SK-N-SH treated with all-trans-retinoic acid at 6 μM for 48 hours (cell line): ENCODE results near the gene TESMIN.

Experiments used
- ATAC-seq: fragments of 200-7000 bp; cut with Tn5 transposase; 3 replicates; pipeline ENCODE4 v1.9.1; 2020; ENCODE audit warnings: mild to moderate bottlenecking, moderate library complexity
- ARNTL ChIP-seq: fragments of 450-650 bp; formaldehyde crosslinking; IDR thresholded peaks from 2 replicates; pipeline ENCODE4 v1.5.0; 2020; ENCODE audit warnings: low read depth, mild to moderate bottlenecking, moderate library complexity, borderline replicate concordance
- BACH2 ChIP-seq: fragments of 250-450 bp; sonication (Bioruptor Pico); IDR thresholded peaks from 2 replicates; pipeline ENCODE4 v1.9.0; 2021; ENCODE audit warnings: mild to moderate bottlenecking, borderline replicate concordance
- CSDC2 ChIP-seq: fragments of 250-450 bp; sonication (Bioruptor Pico); IDR thresholded peaks from 2 replicates; pipeline ENCODE4 v1.5.0; 2020; ENCODE audit warnings: mild to moderate bottlenecking, moderate library complexity
- ESRRG ChIP-seq: fragments of 250-450 bp; sonication (Bioruptor Pico); IDR thresholded peaks from 2 replicates; pipeline ENCODE4 v1.6.1; 2021; ENCODE audit warnings: mild to moderate bottlenecking
- GLIS3 ChIP-seq: fragments of 250-450 bp; sonication (Bioruptor Pico); IDR thresholded peaks from 2 replicates; pipeline ENCODE4 v1.5.0; 2020; ENCODE audit warnings: mild to moderate bottlenecking, moderate library complexity
- ISL1 ChIP-seq: fragments of 250-450 bp; sonication (Bioruptor Pico); IDR thresholded peaks from 2 replicates; pipeline ENCODE4 v2.1.2; 2022; ENCODE audit warnings: mild to moderate bottlenecking, moderate library complexity
- RARB ChIP-seq: fragments of 250-450 bp; sonication (Bioruptor Pico); IDR thresholded peaks from 2 replicates; pipeline ENCODE4 v1.8.0; 2021; ENCODE audit warnings: mild to moderate bottlenecking, moderate library complexity
- SNAI2 ChIP-seq: fragments of 250-450 bp; sonication (Bioruptor Pico); IDR thresholded peaks from 2 replicates; pipeline ENCODE4 v1.5.0; 2020; ENCODE audit warnings: mild to moderate bottlenecking, moderate library complexity
- TOX ChIP-seq: fragments of 250-450 bp; sonication (Bioruptor Pico); IDR thresholded peaks from 2 replicates; pipeline ENCODE4 v1.8.0; 2021; ENCODE audit warnings: mild to moderate bottlenecking, moderate library complexity, borderline replicate concordance
- ZC3H10 ChIP-seq: fragments of 250-450 bp; sonication (Bioruptor Pico); IDR thresholded peaks from 2 replicates; pipeline ENCODE4 v1.5.1; 2021; ENCODE audit warnings: mild to moderate bottlenecking, moderate library complexity
- ZFP3 ChIP-seq: fragments of 250-450 bp; sonication (Bioruptor Pico); IDR thresholded peaks from 2 replicates; pipeline ENCODE4 v1.5.0; 2020; ENCODE audit warnings: mild to moderate bottlenecking, moderate library complexity
- ZFP30 ChIP-seq: fragments of 450-650 bp; formaldehyde crosslinking; IDR thresholded peaks from 2 replicates; pipeline ENCODE4 v1.5.0; 2022; ENCODE audit warnings: mild to moderate bottlenecking, moderate library complexity
- ZNF565 ChIP-seq: fragments of 450-650 bp; formaldehyde crosslinking; conservative IDR thresholded peaks from 2 replicates; pipeline ENCODE4 v1.5.0; 2020; ENCODE audit warnings: low read depth, mild to moderate bottlenecking, moderate library complexity
- ZNF8 ChIP-seq: fragments of 450-650 bp; formaldehyde crosslinking; IDR thresholded peaks from 2 replicates; pipeline ENCODE4 v1.5.0; 2020; ENCODE audit warnings: mild to moderate bottlenecking, moderate library complexity
- TF ChIP-seq, protein P1 (sequence below): fragments of 250-450 bp; sonication (Bioruptor Pico); IDR thresholded peaks from 2 replicates; pipeline ENCODE4 v1.5.1; 2020; ENCODE audit warnings: low read depth, mild to moderate bottlenecking, moderate library complexity
- TF ChIP-seq, protein P2 (sequence below): fragments of 250-450 bp; sonication (Bioruptor Pico); IDR thresholded peaks from 2 replicates; pipeline ENCODE4 v1.5.0; 2020; ENCODE audit warnings: mild to moderate bottlenecking, moderate library complexity
- TF ChIP-seq, protein P3 (sequence below): fragments of 250-450 bp; sonication (Bioruptor Pico); IDR thresholded peaks from 2 replicates; pipeline ENCODE4 v1.8.0; 2020; ENCODE audit warnings: mild to moderate bottlenecking, moderate library complexity, borderline replicate concordance
- TF ChIP-seq, protein P4 (sequence below): fragments of 250-450 bp; sonication (Bioruptor Pico); IDR thresholded peaks from 2 replicates; pipeline ENCODE4 v1.5.1; 2021; ENCODE audit warnings: mild to moderate bottlenecking, moderate library complexity
- TF ChIP-seq, protein P5 (sequence below): fragments of 250-450 bp; sonication (Bioruptor Pico); IDR thresholded peaks from 2 replicates; pipeline ENCODE4 v1.8.0; 2021; ENCODE audit warnings: low read depth, mild to moderate bottlenecking, moderate library complexity, borderline replicate concordance

TESMIN gene

DNA sequence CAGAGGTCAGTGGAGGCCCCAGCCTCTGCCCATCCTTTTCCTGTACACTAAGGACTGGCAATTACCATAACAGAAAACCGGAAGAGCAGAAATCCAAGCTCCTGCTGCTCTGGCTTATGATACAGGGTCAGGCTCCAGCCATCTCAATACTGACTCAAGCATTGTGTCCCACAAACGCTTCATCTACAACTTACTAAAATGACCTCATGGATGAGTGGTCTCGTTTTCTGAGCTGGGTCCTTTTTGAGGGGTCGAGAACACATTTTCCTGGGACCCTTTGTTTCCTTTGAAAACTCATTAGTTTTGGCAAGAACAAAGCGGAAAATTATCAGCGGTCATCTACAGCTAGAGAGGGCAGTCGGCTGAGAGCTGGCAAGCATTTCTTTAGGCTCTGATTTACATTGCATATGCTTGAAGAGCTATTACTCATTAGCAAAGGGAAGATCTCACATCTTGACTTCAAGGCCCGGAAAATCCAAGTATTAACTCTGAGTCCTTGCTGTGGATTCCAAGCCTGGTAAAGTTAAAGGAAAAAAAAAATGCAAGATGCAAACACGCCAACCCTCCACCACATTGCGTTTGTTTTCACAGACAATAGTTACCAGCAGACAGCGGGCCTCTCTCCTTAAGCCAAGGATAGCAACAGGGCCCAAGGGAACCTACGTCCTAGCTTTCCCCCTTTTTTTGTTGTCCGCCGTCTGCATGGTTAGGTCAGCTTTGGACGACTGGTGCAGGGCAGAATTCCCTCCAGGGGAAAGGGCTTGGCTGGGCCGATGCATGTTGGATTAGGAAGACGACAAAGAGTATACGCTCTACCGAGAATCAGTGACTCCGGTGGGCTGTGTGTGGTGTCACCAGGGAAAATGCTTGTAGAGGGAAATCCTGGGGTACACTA, 1.8 kb downstream of the TESMIN start (continued):
- TF ChIP-seq, protein P1, sequence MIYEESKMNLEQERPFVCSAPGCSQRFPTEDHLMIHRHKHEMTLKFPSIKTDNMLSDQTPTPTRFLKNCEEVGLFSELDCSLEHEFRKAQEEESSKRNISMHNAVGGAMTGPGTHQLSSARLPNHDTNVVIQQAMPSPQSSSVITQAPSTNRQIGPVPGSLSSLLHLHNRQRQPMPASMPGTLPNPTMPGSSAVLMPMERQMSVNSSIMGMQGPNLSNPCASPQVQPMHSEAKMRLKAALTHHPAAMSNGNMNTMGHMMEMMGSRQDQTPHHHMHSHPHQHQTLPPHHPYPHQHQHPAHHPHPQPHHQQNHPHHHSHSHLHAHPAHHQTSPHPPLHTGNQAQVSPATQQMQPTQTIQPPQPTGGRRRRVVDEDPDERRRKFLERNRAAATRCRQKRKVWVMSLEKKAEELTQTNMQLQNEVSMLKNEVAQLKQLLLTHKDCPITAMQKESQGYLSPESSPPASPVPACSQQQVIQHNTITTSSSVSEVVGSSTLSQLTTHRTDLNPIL = no peak
- TF ChIP-seq ZFP3 (CRISPR knock-in tag) = no peak

DNA sequence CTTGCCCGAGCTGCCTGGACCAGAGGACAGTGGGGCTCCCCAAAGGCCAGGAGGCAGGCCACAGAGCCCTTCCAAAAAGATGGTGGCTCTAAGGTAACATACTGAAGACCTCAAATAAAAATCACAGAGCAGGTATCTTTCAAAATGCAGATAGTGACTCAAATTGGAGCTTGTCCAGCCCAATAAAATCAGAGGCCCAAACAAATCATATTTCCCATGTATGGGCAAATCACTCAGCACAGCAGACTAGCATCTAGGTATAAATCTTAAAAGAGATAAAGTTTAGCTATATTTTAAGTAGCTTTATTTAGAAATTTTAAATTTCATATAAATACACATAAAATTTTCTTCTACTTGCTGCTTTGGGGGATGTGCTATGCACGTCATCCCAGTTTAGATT, 3.3 kb downstream of the TESMIN start:
- no peak for ATAC-seq
- no peak for TF ChIP-seq ZNF565
- TF ChIP-seq ZC3H10 (CRISPR knock-in tag) = no peak
- no peak for TF ChIP-seq SNAI2
- no peak for TF ChIP-seq GLIS3
- no peak for TF ChIP-seq ESRRG (CRISPR knock-in tag)
- TF ChIP-seq, protein P1 = no peak

DNA sequence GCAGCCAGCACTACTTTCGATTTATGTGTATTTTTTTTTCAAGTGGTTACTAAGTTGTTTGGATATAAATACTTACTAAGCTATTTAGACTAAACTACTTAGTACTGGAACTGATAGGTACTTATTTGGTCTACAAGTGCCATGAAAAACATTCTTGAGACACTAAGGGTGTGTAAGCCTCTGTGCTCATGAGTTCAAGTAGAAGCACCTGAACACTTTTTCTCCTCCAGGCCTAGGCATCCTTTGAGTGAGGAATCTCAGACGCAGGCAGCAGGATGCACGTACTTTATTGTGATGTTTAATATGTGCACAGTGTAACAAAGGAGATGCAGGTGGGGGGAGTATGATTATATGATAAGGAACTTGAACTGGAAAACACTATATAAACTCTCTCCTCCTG, 7.8 kb downstream of the TESMIN start:
- no peak for TF ChIP-seq BACH2 (CRISPR knock-in tag)
- TF ChIP-seq ZNF8 (CRISPR knock-in tag) = no peak
- no peak for TF ChIP-seq ISL1
- TF ChIP-seq ARNTL (CRISPR knock-in tag) = no peak
- TF ChIP-seq GLIS3 = no peak
- no peak for TF ChIP-seq TOX (CRISPR knock-in tag)
- TF ChIP-seq, protein P2, sequence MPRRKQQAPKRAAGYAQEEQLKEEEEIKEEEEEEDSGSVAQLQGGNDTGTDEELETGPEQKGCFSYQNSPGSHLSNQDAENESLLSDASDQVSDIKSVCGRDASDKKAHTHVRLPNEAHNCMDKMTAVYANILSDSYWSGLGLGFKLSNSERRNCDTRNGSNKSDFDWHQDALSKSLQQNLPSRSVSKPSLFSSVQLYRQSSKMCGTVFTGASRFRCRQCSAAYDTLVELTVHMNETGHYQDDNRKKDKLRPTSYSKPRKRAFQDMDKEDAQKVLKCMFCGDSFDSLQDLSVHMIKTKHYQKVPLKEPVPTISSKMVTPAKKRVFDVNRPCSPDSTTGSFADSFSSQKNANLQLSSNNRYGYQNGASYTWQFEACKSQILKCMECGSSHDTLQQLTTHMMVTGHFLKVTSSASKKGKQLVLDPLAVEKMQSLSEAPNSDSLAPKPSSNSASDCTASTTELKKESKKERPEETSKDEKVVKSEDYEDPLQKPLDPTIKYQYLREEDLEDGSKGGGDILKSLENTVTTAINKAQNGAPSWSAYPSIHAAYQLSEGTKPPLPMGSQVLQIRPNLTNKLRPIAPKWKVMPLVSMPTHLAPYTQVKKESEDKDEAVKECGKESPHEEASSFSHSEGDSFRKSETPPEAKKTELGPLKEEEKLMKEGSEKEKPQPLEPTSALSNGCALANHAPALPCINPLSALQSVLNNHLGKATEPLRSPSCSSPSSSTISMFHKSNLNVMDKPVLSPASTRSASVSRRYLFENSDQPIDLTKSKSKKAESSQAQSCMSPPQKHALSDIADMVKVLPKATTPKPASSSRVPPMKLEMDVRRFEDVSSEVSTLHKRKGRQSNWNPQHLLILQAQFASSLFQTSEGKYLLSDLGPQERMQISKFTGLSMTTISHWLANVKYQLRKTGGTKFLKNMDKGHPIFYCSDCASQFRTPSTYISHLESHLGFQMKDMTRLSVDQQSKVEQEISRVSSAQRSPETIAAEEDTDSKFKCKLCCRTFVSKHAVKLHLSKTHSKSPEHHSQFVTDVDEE (CRISPR knock-in tag) = no peak
- no peak for TF ChIP-seq SNAI2
- TF ChIP-seq, protein P3, sequence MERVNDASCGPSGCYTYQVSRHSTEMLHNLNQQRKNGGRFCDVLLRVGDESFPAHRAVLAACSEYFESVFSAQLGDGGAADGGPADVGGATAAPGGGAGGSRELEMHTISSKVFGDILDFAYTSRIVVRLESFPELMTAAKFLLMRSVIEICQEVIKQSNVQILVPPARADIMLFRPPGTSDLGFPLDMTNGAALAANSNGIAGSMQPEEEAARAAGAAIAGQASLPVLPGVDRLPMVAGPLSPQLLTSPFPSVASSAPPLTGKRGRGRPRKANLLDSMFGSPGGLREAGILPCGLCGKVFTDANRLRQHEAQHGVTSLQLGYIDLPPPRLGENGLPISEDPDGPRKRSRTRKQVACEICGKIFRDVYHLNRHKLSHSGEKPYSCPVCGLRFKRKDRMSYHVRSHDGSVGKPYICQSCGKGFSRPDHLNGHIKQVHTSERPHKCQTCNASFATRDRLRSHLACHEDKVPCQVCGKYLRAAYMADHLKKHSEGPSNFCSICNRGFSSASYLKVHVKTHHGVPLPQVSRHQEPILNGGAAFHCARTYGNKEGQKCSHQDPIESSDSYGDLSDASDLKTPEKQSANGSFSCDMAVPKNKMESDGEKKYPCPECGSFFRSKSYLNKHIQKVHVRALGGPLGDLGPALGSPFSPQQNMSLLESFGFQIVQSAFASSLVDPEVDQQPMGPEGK = no peak
- no peak for ATAC-seq

DNA sequence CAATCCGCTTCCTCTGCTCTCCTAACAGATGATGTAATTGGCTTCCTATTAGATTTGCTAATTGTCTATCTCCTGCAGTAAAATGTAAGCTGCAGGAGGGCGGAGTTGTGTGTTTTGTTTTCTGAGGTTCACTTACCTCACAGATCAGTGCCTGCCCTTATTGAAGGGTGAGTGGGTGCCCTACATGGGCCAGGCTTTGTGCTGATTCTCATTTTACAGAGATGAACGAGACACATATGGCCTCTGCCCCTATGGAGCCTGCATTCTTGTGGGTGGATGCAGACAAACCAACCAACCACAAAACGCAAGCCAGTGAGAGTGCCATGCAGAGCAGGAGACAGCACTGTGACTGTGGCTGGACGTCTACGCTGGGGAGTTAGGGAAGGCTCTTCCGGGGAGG, 9.9 kb downstream of the TESMIN start:
- no peak; the same call in 2 of the 3 replicates for ATAC-seq
- TF ChIP-seq ESRRG (CRISPR knock-in tag) (no peak), ZNF565 (no peak), ZFP30 (no peak), CSDC2 (CRISPR knock-in tag) (no peak), ZFP3 (CRISPR knock-in tag) (no peak), ZC3H10 (CRISPR knock-in tag) (no peak), ZNF8 (CRISPR knock-in tag) (no peak), TOX (CRISPR knock-in tag) (no peak), RARB (CRISPR knock-in tag) (no peak), GLIS3 (no peak)
- TF ChIP-seq, protein P4, sequence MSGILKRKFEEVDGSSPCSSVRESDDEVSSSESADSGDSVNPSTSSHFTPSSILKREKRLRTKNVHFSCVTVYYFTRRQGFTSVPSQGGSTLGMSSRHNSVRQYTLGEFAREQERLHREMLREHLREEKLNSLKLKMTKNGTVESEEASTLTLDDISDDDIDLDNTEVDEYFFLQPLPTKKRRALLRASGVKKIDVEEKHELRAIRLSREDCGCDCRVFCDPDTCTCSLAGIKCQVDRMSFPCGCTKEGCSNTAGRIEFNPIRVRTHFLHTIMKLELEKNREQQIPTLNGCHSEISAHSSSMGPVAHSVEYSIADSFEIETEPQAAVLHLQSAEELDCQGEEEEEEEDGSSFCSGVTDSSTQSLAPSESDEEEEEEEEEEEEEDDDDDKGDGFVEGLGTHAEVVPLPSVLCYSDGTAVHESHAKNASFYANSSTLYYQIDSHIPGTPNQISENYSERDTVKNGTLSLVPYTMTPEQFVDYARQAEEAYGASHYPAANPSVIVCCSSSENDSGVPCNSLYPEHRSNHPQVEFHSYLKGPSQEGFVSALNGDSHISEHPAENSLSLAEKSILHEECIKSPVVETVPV = no peak
- TF ChIP-seq, protein P3 = no peak
- TF ChIP-seq, protein P2 (CRISPR knock-in tag) = no peak
- TF ChIP-seq, protein P5, sequence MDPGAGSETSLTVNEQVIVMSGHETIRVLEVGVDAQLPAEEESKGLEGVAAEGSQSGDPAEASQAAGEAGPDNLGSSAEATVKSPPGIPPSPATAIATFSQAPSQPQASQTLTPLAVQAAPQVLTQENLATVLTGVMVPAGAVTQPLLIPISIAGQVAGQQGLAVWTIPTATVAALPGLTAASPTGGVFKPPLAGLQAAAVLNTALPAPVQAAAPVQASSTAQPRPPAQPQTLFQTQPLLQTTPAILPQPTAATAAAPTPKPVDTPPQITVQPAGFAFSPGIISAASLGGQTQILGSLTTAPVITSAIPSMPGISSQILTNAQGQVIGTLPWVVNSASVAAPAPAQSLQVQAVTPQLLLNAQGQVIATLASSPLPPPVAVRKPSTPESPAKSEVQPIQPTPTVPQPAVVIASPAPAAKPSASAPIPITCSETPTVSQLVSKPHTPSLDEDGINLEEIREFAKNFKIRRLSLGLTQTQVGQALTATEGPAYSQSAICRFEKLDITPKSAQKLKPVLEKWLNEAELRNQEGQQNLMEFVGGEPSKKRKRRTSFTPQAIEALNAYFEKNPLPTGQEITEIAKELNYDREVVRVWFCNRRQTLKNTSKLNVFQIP (CRISPR knock-in tag) = no peak
